A549 (cell line): ENCODE measurements around the gene IGF2R. TPM values are rescaled to one million over a fixed set of nuclear protein-coding genes. Genes with fewer than 3 reads are reported as not detected.
A peak's percentile ranks its signal among the peaks of the same experiment; 100 is the strongest.

ENCODE experiments used
- ATAC-seq, 2 experiments: fragments of 200-7000 bp in 1 of 2; fragments of >200 bp in 1 of 2; cut with Nextera tagmentation in 1 of 2; cut with Tn5 transposase in 1 of 2; 3 replicates each; pipeline versions ENCODE4 v1.8.0 to v1.9.1; 2018 to 2020; ENCODE audit warnings: mild to moderate bottlenecking in 1 of 2, moderate library complexity in 1 of 2
- CTCF ChIA-PET: fragments of 300-600 bp; sonication (Branson Sonifier 250); formaldehyde crosslinking; extraction: SDS; loops from one replicate; lab custom pipeline; 2021; ENCODE audit warnings: antibody characterized with exemption, inconsistent platforms; lab: Yijun Ruan, JAX
- POLR2A ChIA-PET: fragments of 350-600 bp; formaldehyde crosslinking; extraction: SDS; loops from one replicate; lab custom pipeline; 2021; ENCODE audit warnings: antibody characterized with exemption, inconsistent platforms; lab: Yijun Ruan, JAX
- DNase-seq, 2 experiments: peaks; one replicate each; pipeline versions ENCODE4 v3.0.0 to v3.0.0-alpha.2; 2011 to 2016; ENCODE audit warnings: low read depth in 1 of 2, low spot score in 1 of 2
- FAIRE-seq: peaks from 2 replicates; lab custom pipeline; 2011; peaks lifted over from hg19 to GRCh38; lab: Jason Lieb, UNC
- H3K27ac ChIP-seq, 2 experiments: fragments of >200 bp; sonication (Bioruptor Twin); formaldehyde crosslinking; 3 replicates each; pipeline ENCODE4 v1.5.1; 2016 to 2017
- H3K4me1 ChIP-seq: fragments of >200 bp; sonication (Bioruptor Twin); formaldehyde crosslinking; 3 replicates; pipeline ENCODE4 v1.6.1; 2016
- H3K4me2 ChIP-seq: fragments of >200 bp; sonication (Bioruptor Twin); formaldehyde crosslinking; 3 replicates; pipeline ENCODE4 v1.6.1; 2016
- H3K4me3 ChIP-seq: fragments of >200 bp; sonication (Bioruptor Twin); formaldehyde crosslinking; 3 replicates; pipeline ENCODE4 v1.5.1; 2016
- H3K9me3 ChIP-seq: fragments of >200 bp; sonication (Bioruptor Twin); formaldehyde crosslinking; 3 replicates; pipeline ENCODE4 v1.6.1; 2016
- CBX2 ChIP-seq: fragments of 200-600 bp; sonication (generic); IDR thresholded peaks from 2 replicates; pipeline ENCODE4 v1.6.1; 2016; ENCODE audit warnings: low read depth, mild to moderate bottlenecking, borderline replicate concordance
- CBX8 ChIP-seq: fragments of 200-600 bp; sonication (generic); IDR thresholded peaks from 2 replicates; pipeline ENCODE4 v1.6.1; 2016
- CHD4 ChIP-seq: fragments of 200-600 bp; sonication (generic); IDR thresholded peaks from 2 replicates; pipeline ENCODE4 v1.6.1; 2016; ENCODE audit warnings: antibody characterized with exemption, mild to moderate bottlenecking, borderline replicate concordance
- FOSB ChIP-seq: fragments of 250-450 bp; sonication (Bioruptor Pico); IDR thresholded peaks from 2 replicates; pipeline ENCODE4 v1.5.0; 2020; ENCODE audit warnings: mild to moderate bottlenecking, moderate library complexity
- FOSL2 ChIP-seq, 2 experiments: fragments of 450-650 bp in 1 of 2; fragments of >200 bp in 1 of 2; sonication (Bioruptor Twin) in 1 of 2; formaldehyde crosslinking; IDR thresholded peaks; 2 replicates each; pipeline versions ENCODE4 v1.5.0 to v1.6.1; 2016 to 2020; ENCODE audit warnings: mild to moderate bottlenecking in 1 of 2, moderate library complexity in 1 of 2
- FOXS1 ChIP-seq: fragments of 250-450 bp; sonication (Bioruptor Pico); IDR thresholded peaks from 2 replicates; pipeline ENCODE4 v1.5.0; 2020; ENCODE audit warnings: mild to moderate bottlenecking, moderate library complexity
- HDAC2 ChIP-seq: fragments of 200-600 bp; sonication (generic); IDR thresholded peaks from 2 replicates; pipeline ENCODE4 v1.6.1; 2016
- HEYL ChIP-seq: fragments of 250-450 bp; sonication (Bioruptor Pico); IDR thresholded peaks from 2 replicates; pipeline ENCODE4 v1.8.0; 2021; ENCODE audit warnings: mild to moderate bottlenecking, moderate library complexity
- JUN ChIP-seq, 2 experiments: fragments of >200 bp; sonication (Bioruptor Twin); formaldehyde crosslinking; IDR thresholded peaks; 2 replicates in 1 of 2; 3 replicates in 1 of 2; pipeline ENCODE4 v1.6.1; 2016 to 2017
- JUNB ChIP-seq: fragments of >200 bp; sonication (Bioruptor Twin); formaldehyde crosslinking; IDR thresholded peaks from 2 replicates; pipeline ENCODE4 v1.6.1; 2016
- KDM1A ChIP-seq: fragments of 200-600 bp; sonication (generic); IDR thresholded peaks from 2 replicates; pipeline ENCODE4 v1.6.1; 2016; ENCODE audit warnings: low read depth, mild to moderate bottlenecking
- KDM5A ChIP-seq: fragments of 200-600 bp; sonication (generic); IDR thresholded peaks from 2 replicates; pipeline ENCODE4 v1.6.1; 2016; ENCODE audit warnings: antibody characterized with exemption, mild to moderate bottlenecking
- MAZ ChIP-seq: fragments of 150-350 bp; IDR thresholded peaks from 2 replicates; pipeline ENCODE4 v1.6.1; 2014; ENCODE audit warnings: antibody characterized with exemption, low read depth, low read length, borderline replicate concordance
- MYC ChIP-seq: IDR thresholded peaks from 2 replicates; pipeline ENCODE4 v1.6.1; 2012; ENCODE audit warnings: mild to moderate bottlenecking, inconsistent platforms, low read length, improper control_type of control experiment, borderline replicate concordance
- NPAS2 ChIP-seq: fragments of 250-450 bp; sonication (Bioruptor Pico); IDR thresholded peaks from 2 replicates; pipeline ENCODE4 v1.8.0; 2022; ENCODE audit warnings: mild to moderate bottlenecking, moderate library complexity, borderline replicate concordance
- PHF8 ChIP-seq: fragments of 200-600 bp; sonication (generic); IDR thresholded peaks from 2 replicates; pipeline ENCODE4 v1.6.1; 2016; ENCODE audit warnings: low read depth, mild to moderate bottlenecking, antibody characterized with exemption, moderate library complexity, borderline replicate concordance
- POLR2A ChIP-seq: IDR thresholded peaks from 2 replicates; pipeline ENCODE4 v1.6.1; 2012; ENCODE audit warnings: mild to moderate bottlenecking, low read length
- POLR2AphosphoS2 ChIP-seq: conservative IDR thresholded peaks from 2 replicates; pipeline ENCODE4 v1.6.1; 2012; ENCODE audit warnings: low read length, improper control_type of control experiment, inconsistent platforms
- RARB ChIP-seq: fragments of 250-450 bp; sonication (Bioruptor Pico); IDR thresholded peaks from 2 replicates; pipeline ENCODE4 v1.8.0; 2021; ENCODE audit warnings: mild to moderate bottlenecking, moderate library complexity
- SMC3 ChIP-seq: fragments of >200 bp; sonication (Bioruptor Twin); formaldehyde crosslinking; IDR thresholded peaks from 3 replicates; pipeline ENCODE4 v1.6.1; 2018; ENCODE audit warnings: inconsistent platforms
- SREBF2 ChIP-seq: fragments of 450-650 bp; IDR thresholded peaks from 2 replicates; pipeline ENCODE4 v1.6.1; 2014; ENCODE audit warnings: mild to moderate bottlenecking, moderate library complexity
- TFCP2L1 ChIP-seq: fragments of 250-450 bp; sonication (Bioruptor Pico); IDR thresholded peaks from 2 replicates; pipeline ENCODE4 v1.5.0; 2021; ENCODE audit warnings: mild to moderate bottlenecking
- ZNF302 ChIP-seq: fragments of 250-450 bp; sonication (Bioruptor Pico); IDR thresholded peaks from 2 replicates; pipeline ENCODE4 v1.9.0; 2021; ENCODE audit warnings: inconsistent platforms, mild to moderate bottlenecking, moderate library complexity
- ZSCAN20 ChIP-seq: fragments of 250-450 bp; sonication (Bioruptor Pico); IDR thresholded peaks from 2 replicates; pipeline ENCODE4 v1.8.0; 2022; ENCODE audit warnings: mild to moderate bottlenecking, moderate library complexity
- WGBS: methylation state at CpG from one replicate; pipeline ENCODE4 v1.1.6; 2017; ENCODE audit errors: missing lambda C conversion rate; 5-methylcytosine and 5-hydroxymethylcytosine counted together
- polyA plus RNA-seq, 4 experiments: library from polyadenylated mRNA; depleted of rRNA in 3 of 4; stranded (reverse); fragments of >200 nt; fragmentation: RNase III in 1 of 4; extraction: RNeasy Plus Mini Kit Qiagen cat#74134 plus additional on column Dnase treatment in 1 of 4; gene quantifications; 2 replicates in 3 of 4; 3 replicates in 1 of 4; pipeline ENCODE4 v1.2.3, GENCODE V29; 2011 to 2017
- TF ChIP-seq, protein P1 (sequence below): fragments of >200 bp; sonication (Bioruptor Twin); formaldehyde crosslinking; IDR thresholded peaks from 3 replicates; pipeline ENCODE4 v1.5.1; 2016
- TF ChIP-seq, protein P2 (sequence below): fragments of 450-650 bp; IDR thresholded peaks from 2 replicates; pipeline ENCODE4 v1.6.1; 2014; ENCODE audit warnings: antibody characterized with exemption
- TF ChIP-seq, protein P3 (sequence below): IDR thresholded peaks from 2 replicates; pipeline ENCODE4 v1.6.1; 2012; ENCODE audit warnings: low read depth, borderline replicate concordance
- TF ChIP-seq, protein P4 (sequence below): IDR thresholded peaks from 2 replicates; pipeline ENCODE4 v1.6.1; 2012
- TF ChIP-seq, protein P5 (sequence below): IDR thresholded peaks from 2 replicates; pipeline ENCODE4 v1.6.1; 2012
- TF ChIP-seq, protein P6 (sequence below): fragments of >200 bp; sonication (Bioruptor Twin); formaldehyde crosslinking; IDR thresholded peaks from 3 replicates; pipeline ENCODE4 v1.6.1; 2016

Gene IGF2R
- polyA plus RNA-seq, 2 of the 4 experiments (the other 2 are of a cell fraction): 17.6 to 24.9 TPM

DNA sequence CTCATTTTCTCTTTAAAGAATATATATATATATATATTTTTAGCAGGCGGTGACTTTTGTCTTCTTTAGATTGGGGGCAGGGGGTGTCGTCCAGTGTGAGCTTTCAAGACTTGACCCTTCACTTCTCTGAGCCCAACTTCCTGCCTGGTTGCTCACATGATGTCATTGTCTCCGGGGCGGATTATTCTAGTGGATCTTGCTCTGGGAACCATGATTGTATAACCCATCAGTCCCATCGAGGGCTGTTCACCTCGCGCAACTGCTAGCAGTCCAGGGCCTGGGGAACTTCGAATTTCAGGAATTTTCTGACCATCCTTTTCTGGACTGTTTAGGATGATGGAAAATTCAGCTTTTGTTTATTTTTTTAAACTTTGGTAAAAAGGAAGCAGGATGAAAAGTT lies 1.0 kb downstream of the IGF2R start:
- peak overlapping the region; percentile 86 for H3K4me2 ChIP-seq
- DNase-seq (peak; percentile 58 to 64), ATAC-seq (peak in 1 of 2 experiments; percentile 68; a peak in 3 of 6 replicates)
- ChIA-PET POLR2A (no interaction called here), CTCF (no interaction called here)
- H3K27ac ChIP-seq: peak overlapping the region; percentile 91 to 98
- 36% methylated on average over 6 of the region's 8 CpGs for WGBS
- H3K4me3 ChIP-seq: peak overlapping the region; percentile 71
- TF ChIP-seq TFCP2L1 (CRISPR knock-in tag) (no peak), CBX8 (no peak), FOSB (CRISPR knock-in tag) (no peak), KDM5A (no peak), HEYL (CRISPR knock-in tag) (no peak), POLR2A (no peak), CHD4 (no peak), JUN (IDR thresholded peaks at IDR 0.05) (no peak), FOXS1 (no peak), PHF8 (no peak), CBX2 (no peak), JUNB (no peak), RARB (CRISPR knock-in tag) (no peak), NPAS2 (CRISPR knock-in tag) (no peak)
- TF ChIP-seq, protein P1, sequence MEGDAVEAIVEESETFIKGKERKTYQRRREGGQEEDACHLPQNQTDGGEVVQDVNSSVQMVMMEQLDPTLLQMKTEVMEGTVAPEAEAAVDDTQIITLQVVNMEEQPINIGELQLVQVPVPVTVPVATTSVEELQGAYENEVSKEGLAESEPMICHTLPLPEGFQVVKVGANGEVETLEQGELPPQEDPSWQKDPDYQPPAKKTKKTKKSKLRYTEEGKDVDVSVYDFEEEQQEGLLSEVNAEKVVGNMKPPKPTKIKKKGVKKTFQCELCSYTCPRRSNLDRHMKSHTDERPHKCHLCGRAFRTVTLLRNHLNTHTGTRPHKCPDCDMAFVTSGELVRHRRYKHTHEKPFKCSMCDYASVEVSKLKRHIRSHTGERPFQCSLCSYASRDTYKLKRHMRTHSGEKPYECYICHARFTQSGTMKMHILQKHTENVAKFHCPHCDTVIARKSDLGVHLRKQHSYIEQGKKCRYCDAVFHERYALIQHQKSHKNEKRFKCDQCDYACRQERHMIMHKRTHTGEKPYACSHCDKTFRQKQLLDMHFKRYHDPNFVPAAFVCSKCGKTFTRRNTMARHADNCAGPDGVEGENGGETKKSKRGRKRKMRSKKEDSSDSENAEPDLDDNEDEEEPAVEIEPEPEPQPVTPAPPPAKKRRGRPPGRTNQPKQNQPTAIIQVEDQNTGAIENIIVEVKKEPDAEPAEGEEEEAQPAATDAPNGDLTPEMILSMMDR: no peak
- TF ChIP-seq, protein P2, sequence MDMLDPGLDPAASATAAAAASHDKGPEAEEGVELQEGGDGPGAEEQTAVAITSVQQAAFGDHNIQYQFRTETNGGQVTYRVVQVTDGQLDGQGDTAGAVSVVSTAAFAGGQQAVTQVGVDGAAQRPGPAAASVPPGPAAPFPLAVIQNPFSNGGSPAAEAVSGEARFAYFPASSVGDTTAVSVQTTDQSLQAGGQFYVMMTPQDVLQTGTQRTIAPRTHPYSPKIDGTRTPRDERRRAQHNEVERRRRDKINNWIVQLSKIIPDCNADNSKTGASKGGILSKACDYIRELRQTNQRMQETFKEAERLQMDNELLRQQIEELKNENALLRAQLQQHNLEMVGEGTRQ: no peak
- TF ChIP-seq, protein P3, sequence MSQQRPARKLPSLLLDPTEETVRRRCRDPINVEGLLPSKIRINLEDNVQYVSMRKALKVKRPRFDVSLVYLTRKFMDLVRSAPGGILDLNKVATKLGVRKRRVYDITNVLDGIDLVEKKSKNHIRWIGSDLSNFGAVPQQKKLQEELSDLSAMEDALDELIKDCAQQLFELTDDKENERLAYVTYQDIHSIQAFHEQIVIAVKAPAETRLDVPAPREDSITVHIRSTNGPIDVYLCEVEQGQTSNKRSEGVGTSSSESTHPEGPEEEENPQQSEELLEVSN: no peak
- TF ChIP-seq, protein P4, sequence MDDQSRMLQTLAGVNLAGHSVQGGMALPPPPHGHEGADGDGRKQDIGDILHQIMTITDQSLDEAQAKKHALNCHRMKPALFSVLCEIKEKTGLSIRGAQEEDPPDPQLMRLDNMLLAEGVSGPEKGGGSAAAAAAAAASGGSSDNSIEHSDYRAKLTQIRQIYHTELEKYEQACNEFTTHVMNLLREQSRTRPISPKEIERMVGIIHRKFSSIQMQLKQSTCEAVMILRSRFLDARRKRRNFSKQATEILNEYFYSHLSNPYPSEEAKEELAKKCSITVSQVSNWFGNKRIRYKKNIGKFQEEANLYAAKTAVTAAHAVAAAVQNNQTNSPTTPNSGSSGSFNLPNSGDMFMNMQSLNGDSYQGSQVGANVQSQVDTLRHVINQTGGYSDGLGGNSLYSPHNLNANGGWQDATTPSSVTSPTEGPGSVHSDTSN: no peak
- TF ChIP-seq, all 56 proteins: peak for 0
- no peak for FAIRE-seq
- Histone ChIP-seq H3K9me3 (no peaks in the 10 kb centered on the region), H3K4me1 (peaks cover 25% of the 10 kb centered on the region)

DNA sequence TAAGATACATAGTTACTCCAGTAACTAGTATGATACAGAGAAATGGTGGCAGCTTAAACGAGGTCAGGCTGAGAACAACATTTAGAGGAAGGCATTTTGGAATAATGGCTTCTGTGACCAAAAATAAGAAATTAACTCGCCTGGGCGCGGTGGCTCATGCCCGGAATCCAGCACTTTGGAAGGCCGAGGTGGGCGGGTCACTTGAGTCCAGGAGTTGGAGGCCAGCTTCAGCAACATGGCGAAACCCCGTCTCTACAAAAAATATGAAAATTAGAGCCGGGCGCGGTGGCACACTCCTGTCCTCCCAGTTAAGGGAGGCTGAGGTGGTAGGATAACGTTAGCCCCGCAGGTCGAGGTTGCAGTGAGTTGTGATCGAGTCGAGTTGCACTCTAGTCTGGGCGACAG lies 1.8 kb downstream of the IGF2R start:
- CTCF ChIA-PET: no interaction called here
- WGBS: 90% methylated on average over 18 of the region's 18 CpGs
- DNase-seq: no peak
- Histone ChIP-seq H3K4me1 (peaks cover 25% of the 10 kb centered on the region), H3K9me3 (no peaks in the 10 kb centered on the region), H3K4me2 (peak overlapping the region; percentile 86), H3K4me3 (peak overlapping the region; percentile 71; the same call in 1 of the 3 replicates), H3K27ac (peak overlapping the region in 1 of 2 experiments; percentile 98; a peak in 1 of 6 replicates)
- no peak for FAIRE-seq
- POLR2A ChIA-PET: no interaction called here
- no peak for ATAC-seq
- no peak for TF ChIP-seq CBX2
- no peak for TF ChIP-seq SREBF2
- TF ChIP-seq HDAC2: no peak
- TF ChIP-seq NPAS2 (CRISPR knock-in tag): no peak
- no peak for TF ChIP-seq CHD4
- no peak for TF ChIP-seq ZNF302 (CRISPR knock-in tag)
- TF ChIP-seq HEYL (CRISPR knock-in tag): no peak
- no peak for TF ChIP-seq SMC3
- TF ChIP-seq, protein P5, sequence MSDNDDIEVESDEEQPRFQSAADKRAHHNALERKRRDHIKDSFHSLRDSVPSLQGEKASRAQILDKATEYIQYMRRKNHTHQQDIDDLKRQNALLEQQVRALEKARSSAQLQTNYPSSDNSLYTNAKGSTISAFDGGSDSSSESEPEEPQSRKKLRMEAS: no peak
- no peak for TF ChIP-seq ZSCAN20 (CRISPR knock-in tag)
- TF ChIP-seq MAZ: no peak
- no peak for TF ChIP-seq POLR2AphosphoS2
- no peak for TF ChIP-seq MYC
- TF ChIP-seq KDM1A: no peak
- no peak for TF ChIP-seq FOXS1
- no peak for TF ChIP-seq CBX8
- TF ChIP-seq, protein P1: no peak
- TF ChIP-seq FOSL2 (IDR thresholded peaks at IDR 0.05): no peak
- TF ChIP-seq FOSL2 (CRISPR knock-in tag; IDR thresholded peaks at IDR 0.05): no peak
- TF ChIP-seq, protein P6, sequence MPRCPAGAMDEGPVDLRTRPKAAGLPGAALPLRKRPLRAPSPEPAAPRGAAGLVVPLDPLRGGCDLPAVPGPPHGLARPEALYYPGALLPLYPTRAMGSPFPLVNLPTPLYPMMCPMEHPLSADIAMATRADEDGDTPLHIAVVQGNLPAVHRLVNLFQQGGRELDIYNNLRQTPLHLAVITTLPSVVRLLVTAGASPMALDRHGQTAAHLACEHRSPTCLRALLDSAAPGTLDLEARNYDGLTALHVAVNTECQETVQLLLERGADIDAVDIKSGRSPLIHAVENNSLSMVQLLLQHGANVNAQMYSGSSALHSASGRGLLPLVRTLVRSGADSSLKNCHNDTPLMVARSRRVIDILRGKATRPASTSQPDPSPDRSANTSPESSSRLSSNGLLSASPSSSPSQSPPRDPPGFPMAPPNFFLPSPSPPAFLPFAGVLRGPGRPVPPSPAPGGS: no peak
